Measurements from ENCODE around the gene CCDC187. TPM values are rescaled to one million over a fixed set of nuclear protein-coding genes. Genes with fewer than 3 reads are reported as not detected.
"Not testable (repeated sequence)": the region's sequence is repeated elsewhere in the genome, so short reads cannot be mapped to it uniquely, and the experiment has no call there.

Gene CCDC187
- total RNA-seq, 1 experiment from 2014 or later = not detected

- in situ Hi-C loops (cut with HindIII; ENCODE audit: low pct_unique_long_range_greater_than_20kb, low sequenced_read_pairs); DNase-seq (ENCODE audit: low read depth, low spot score): not testable (repeated sequence)
These were observed 15.3 kb upstream of the CCDC187 start for GRCh38 chr9:136319244-136319643.

GRCh38 chr9:136318776-136319241 lies 14.9 kb upstream of the CCDC187 start:
- in situ Hi-C loops (cut with HindIII; ENCODE audit: low pct_unique_long_range_greater_than_20kb, low sequenced_read_pairs) = no loop called here
- no peak for DNase-seq (ENCODE audit: low read depth, low spot score)

- DNase-seq (ENCODE audit: low read depth, low spot score) = no peak
- in situ Hi-C loops (cut with HindIII; ENCODE audit: low pct_unique_long_range_greater_than_20kb, low sequenced_read_pairs) = no loop called here
These were observed 14.3 kb upstream of the CCDC187 start for GRCh38 chr9:136318111-136318775.

GRCh38 chr9:136317695-136318094 lies 13.8 kb upstream of the CCDC187 start:
- DNase-seq (ENCODE audit: low read depth, low spot score) = no peak
- in situ Hi-C loops (cut with HindIII; ENCODE audit: low pct_unique_long_range_greater_than_20kb, low sequenced_read_pairs) = no loop called here

GRCh38 chr9:136316896-136317676 lies 13.2 kb upstream of the CCDC187 start:
- no peak for DNase-seq (ENCODE audit: low read depth, low spot score)
- in situ Hi-C loops (cut with HindIII; ENCODE audit: low pct_unique_long_range_greater_than_20kb, low sequenced_read_pairs) = no loop called here

GRCh38 chr9:136316271-136316751 lies 12.4 kb upstream of the CCDC187 start:
- no peak for DNase-seq (ENCODE audit: low read depth, low spot score)
- in situ Hi-C loops (cut with HindIII; ENCODE audit: low pct_unique_long_range_greater_than_20kb, low sequenced_read_pairs) = no loop called here

- DNase-seq (ENCODE audit: low read depth, low spot score) = no peak
- in situ Hi-C loops (cut with HindIII; ENCODE audit: low pct_unique_long_range_greater_than_20kb, low sequenced_read_pairs) = no loop called here
These were observed 11.1 kb upstream of the CCDC187 start for GRCh38 chr9:136314944-136315343.

GRCh38 chr9:136314056-136314416 lies 10.1 kb upstream of the CCDC187 start:
- in situ Hi-C loops (cut with HindIII; ENCODE audit: low pct_unique_long_range_greater_than_20kb, low sequenced_read_pairs) = no loop called here
- no peak for DNase-seq (ENCODE audit: low read depth, low spot score)

GRCh38 chr9:136313111-136314055 lies 9.5 kb upstream of the CCDC187 start:
- in situ Hi-C loops (cut with HindIII; ENCODE audit: low pct_unique_long_range_greater_than_20kb, low sequenced_read_pairs) = no loop called here
- no peak for DNase-seq (ENCODE audit: low read depth, low spot score)

- in situ Hi-C loops (cut with HindIII; ENCODE audit: low pct_unique_long_range_greater_than_20kb, low sequenced_read_pairs) = no loop called here
- peak; percentile 31 for DNase-seq (ENCODE audit: low read depth, low spot score)
These were observed 8.5 kb upstream of the CCDC187 start for GRCh38 chr9:136312436-136312835.

- in situ Hi-C loops (cut with HindIII; ENCODE audit: low pct_unique_long_range_greater_than_20kb, low sequenced_read_pairs) = no loop called here
These were observed 8.1 kb upstream of the CCDC187 start for GRCh38 chr9:136312009-136312375.

GRCh38 chr9:136311051-136312008 lies 7.4 kb upstream of the CCDC187 start:
- in situ Hi-C loops (cut with HindIII; ENCODE audit: low pct_unique_long_range_greater_than_20kb, low sequenced_read_pairs) = no loop called here
- DNase-seq (ENCODE audit: low read depth, low spot score) = no peak

More at GRCh38 chr9:136312009-136312375, 8.1 kb upstream of the CCDC187 start:
- DNase-seq (ENCODE audit: low read depth, low spot score) = no peak

- DNase-seq (ENCODE audit: low read depth, low spot score) = no peak
- in situ Hi-C loops (cut with HindIII; ENCODE audit: low pct_unique_long_range_greater_than_20kb, low sequenced_read_pairs) = no loop called here
These were observed 6.6 kb upstream of the CCDC187 start for GRCh38 chr9:136310273-136311030.

- DNase-seq (ENCODE audit: low read depth, low spot score) = no peak
- in situ Hi-C loops (cut with HindIII; ENCODE audit: low pct_unique_long_range_greater_than_20kb, low sequenced_read_pairs) = no loop called here
These were observed 5.9 kb upstream of the CCDC187 start for GRCh38 chr9:136309806-136310220.

- in situ Hi-C loops (cut with HindIII; ENCODE audit: low pct_unique_long_range_greater_than_20kb, low sequenced_read_pairs) = no loop called here
- no peak for DNase-seq (ENCODE audit: low read depth, low spot score)
These were observed 5.4 kb upstream of the CCDC187 start for GRCh38 chr9:136309101-136309801.

- in situ Hi-C loops (cut with HindIII; ENCODE audit: low pct_unique_long_range_greater_than_20kb, low sequenced_read_pairs) = no loop called here
- DNase-seq (ENCODE audit: low read depth, low spot score) = no peak
These were observed 4.8 kb upstream of the CCDC187 start for GRCh38 chr9:136308702-136309053.
